GM23248 (cell line): ENCODE measurements around the gene IL17A.

Experiments used
- EZH2 ChIP-seq: fragments of 200-600 bp; sonication (generic); IDR thresholded peaks from 2 replicates; pipeline ENCODE4 v1.6.1; 2018; ENCODE audit warnings: antibody characterized with exemption, mild to moderate bottlenecking; ENCODE audit not compliant: insufficient read depth, poor library complexity, severe bottlenecking
- EZH2phosphoT487 ChIP-seq: fragments of 200-600 bp; sonication (generic); IDR thresholded peaks from 2 replicates; pipeline ENCODE4 v1.6.1; 2018; ENCODE audit warnings: antibody characterized with exemption, moderate library complexity, mild to moderate bottlenecking, low read depth; ENCODE audit not compliant: insufficient read depth

- TF ChIP-seq EZH2 (no peak), EZH2phosphoT487 (no peak)
Observed at GRCh38 chr6:52213127-52213526, 27.0 kb downstream of the IL17A start.
